H1 (cell line): ENCODE data around the gene NRSN1. TPM values are rescaled to one million over a fixed set of nuclear protein-coding genes. Genes with fewer than 3 reads are reported as not detected.

ENCODE experiments used
- CTCF ChIA-PET: fragments of 300-600 bp; sonication (Branson Sonifier 250); formaldehyde crosslinking; loops from one replicate; lab custom pipeline; 2021; ENCODE audit not compliant: partially characterized antibody; lab: Charles Lee
- POLR2A ChIA-PET: fragments of 300-600 bp; sonication (Branson Sonifier 250); formaldehyde crosslinking; loops from one replicate; lab custom pipeline; 2021; ENCODE audit warnings: inconsistent platforms; ENCODE audit not compliant: partially characterized antibody; lab: Charles Lee
- DNase-seq, 2 experiments: peaks; one replicate each; pipeline versions ENCODE4 v3.0.0 to v3.0.0-alpha.2; 2010 to 2022; ENCODE audit warnings: low spot score in 2 of 2, low read depth in 1 of 2, mixed read lengths in 1 of 2
- FAIRE-seq: peaks from 2 replicates; lab custom pipeline; 2011; peaks lifted over from hg19 to GRCh38; lab: Jason Lieb, UNC
- H2AFZ ChIP-seq: 2 replicates; pipeline ENCODE4 v1.8.1; 2012; ENCODE audit warnings: low read length, inconsistent platforms
- H2AK5ac ChIP-seq: 2 replicates; pipeline ENCODE4 v1.6.1; 2013; ENCODE audit warnings: low read depth, low read length
- H2BK120ac ChIP-seq: replicated peaks from 2 replicates; pipeline ENCODE3; 2013; ENCODE audit warnings: low read depth, low read length, inconsistent platforms
- H2BK12ac ChIP-seq: 2 replicates; pipeline ENCODE4 v1.6.1; 2013; ENCODE audit warnings: low read depth, low read length
- H2BK15ac ChIP-seq: 2 replicates; pipeline ENCODE4 v1.6.1; 2013; ENCODE audit warnings: low read length
- H2BK20ac ChIP-seq: 2 replicates; pipeline ENCODE4 v1.6.1; 2013; ENCODE audit warnings: low read length
- H2BK5ac ChIP-seq: 2 replicates; pipeline ENCODE4 v1.6.1; 2013; ENCODE audit warnings: low read depth, low read length
- H3K14ac ChIP-seq: 2 replicates; pipeline ENCODE4 v1.6.1; 2013; ENCODE audit warnings: inconsistent platforms; ENCODE audit not compliant: insufficient read length
- H3K18ac ChIP-seq: 2 replicates; pipeline ENCODE4 v1.6.1; 2013; ENCODE audit warnings: low read length; ENCODE audit errors: extremely low read depth
- H3K23ac ChIP-seq: 2 replicates; pipeline ENCODE4 v1.6.1; 2013; ENCODE audit warnings: inconsistent platforms; ENCODE audit not compliant: insufficient read length
- H3K23me2 ChIP-seq: 2 replicates; pipeline ENCODE4 v1.6.1; 2013; ENCODE audit warnings: low read depth, low read length
- H3K27ac ChIP-seq: 2 replicates; pipeline ENCODE4 v1.6.1; 2011; ENCODE audit warnings: low read depth, low read length, inconsistent platforms
- H3K27me3 ChIP-seq, 4 experiments: replicated peaks in 1 of 4; 1 replicate in 1 of 4; 2 replicates in 3 of 4; pipeline versions ENCODE4 v1.6.1 to v1.8.1; 2011 to 2013; ENCODE audit warnings: low read length in 3 of 4, mild to moderate bottlenecking in 3 of 4, inconsistent platforms in 2 of 4, mixed read lengths in 2 of 4, moderate library complexity in 1 of 4; ENCODE audit not compliant: control insufficient read depth in 3 of 4, insufficient read depth in 3 of 4; ENCODE audit errors: extremely low read depth in 1 of 4
- H3K36me3 ChIP-seq, 4 experiments: 2 replicates each; pipeline versions ENCODE4 v1.6.1 to v1.8.1; 2011 to 2013; ENCODE audit warnings: mild to moderate bottlenecking in 4 of 4, low read length in 3 of 4, moderate library complexity in 2 of 4, control low read depth in 1 of 4, inconsistent platforms in 1 of 4; ENCODE audit not compliant: insufficient read depth in 4 of 4, control insufficient read depth in 2 of 4
- H3K4ac ChIP-seq: replicated peaks from 2 replicates; pipeline ENCODE3; 2013; ENCODE audit warnings: low read length, low read depth, mixed read lengths, inconsistent platforms; ENCODE audit not compliant: insufficient read length
- H3K4me1 ChIP-seq, 4 experiments: replicated peaks in 1 of 4; 1 replicate in 1 of 4; 2 replicates in 3 of 4; pipeline versions ENCODE4 v1.6.1 to v1.8.1; 2011 to 2013; ENCODE audit warnings: low read length in 3 of 4, inconsistent platforms in 2 of 4, mixed read lengths in 1 of 4; ENCODE audit not compliant: insufficient read depth in 4 of 4, control insufficient read depth in 3 of 4
- H3K4me2 ChIP-seq, 2 experiments: 2 replicates each; pipeline versions ENCODE4 v1.6.1 to v1.8.1; 2011 to 2013; ENCODE audit warnings: low read depth in 2 of 2, low read length in 2 of 2, control low read depth in 1 of 2, inconsistent platforms in 1 of 2, mild to moderate bottlenecking in 1 of 2; ENCODE audit not compliant: insufficient read depth in 1 of 2
- H3K4me3 ChIP-seq, 4 experiments: fragments of 200-600, 300-600 bp in 1 of 4; sonication (generic), shearing (Covaris generic), sonication (Bioruptor Twin) in 1 of 4; 2 replicates each; pipeline versions ENCODE4 v1.5.1 to v1.8.1; 2011 to 2016; ENCODE audit warnings: low read length in 4 of 4, low read depth in 3 of 4, control low read depth in 2 of 4, inconsistent platforms in 2 of 4, mild to moderate bottlenecking in 2 of 4, mixed read lengths in 1 of 4, moderate library complexity in 1 of 4; ENCODE audit not compliant: insufficient read depth in 2 of 4; ENCODE audit errors: extremely low read depth in 1 of 4
- H3K56ac ChIP-seq: replicated peaks from 2 replicates; pipeline ENCODE3; 2013; ENCODE audit warnings: low read depth, mild to moderate bottlenecking, mixed read lengths, low read length, inconsistent platforms; ENCODE audit not compliant: insufficient read length
- H3K79me1 ChIP-seq: 2 replicates; pipeline ENCODE4 v1.6.1; 2013; ENCODE audit warnings: low read depth, low read length, control low read depth
- H3K79me2 ChIP-seq, 2 experiments: 2 replicates each; pipeline versions ENCODE4 v1.6.1 to v1.8.1; 2012 to 2013; ENCODE audit warnings: low read length in 2 of 2, mild to moderate bottlenecking in 2 of 2, inconsistent platforms in 1 of 2; ENCODE audit not compliant: insufficient read depth in 2 of 2, control insufficient read depth in 1 of 2
- H3K9ac ChIP-seq, 4 experiments: replicated peaks in 1 of 4; 1 replicate in 1 of 4; 2 replicates in 3 of 4; pipeline versions ENCODE4 v1.6.1 to v1.8.1; 2011 to 2013; ENCODE audit warnings: low read depth in 3 of 4, low read length in 3 of 4, control low read depth in 2 of 4, mild to moderate bottlenecking in 2 of 4, moderate library complexity in 2 of 4, inconsistent platforms in 1 of 4; ENCODE audit errors: extremely low read depth in 1 of 4
- H3K9me3 ChIP-seq, 2 experiments: 2 replicates each; pipeline versions ENCODE4 v1.6.1 to v1.8.1; 2012 to 2013; ENCODE audit warnings: mild to moderate bottlenecking in 2 of 2, moderate library complexity in 2 of 2, control low read depth in 1 of 2, inconsistent platforms in 1 of 2, low read depth in 1 of 2, low read length in 1 of 2, mixed read lengths in 1 of 2; ENCODE audit not compliant: insufficient read depth in 2 of 2
- H4K20me1 ChIP-seq, 2 experiments: replicated peaks in 1 of 2; 2 replicates each; pipeline versions ENCODE3 to v1.8.1; 2011 to 2013; ENCODE audit warnings: inconsistent platforms in 2 of 2, low read length in 2 of 2, mild to moderate bottlenecking in 1 of 2; ENCODE audit not compliant: insufficient read depth in 2 of 2, control insufficient read depth in 1 of 2
- H4K5ac ChIP-seq: 2 replicates; pipeline ENCODE4 v1.6.1; 2013; ENCODE audit warnings: low read length, low read depth, mixed read lengths, inconsistent platforms; ENCODE audit not compliant: insufficient read length
- H4K8ac ChIP-seq: 2 replicates; pipeline ENCODE4 v1.8.0; 2013; ENCODE audit warnings: mild to moderate bottlenecking, moderate library complexity, low read length, inconsistent platforms; ENCODE audit not compliant: insufficient read depth; ENCODE audit errors: extremely low read depth
- H4K91ac ChIP-seq: replicated peaks from 2 replicates; pipeline ENCODE3; 2013; ENCODE audit warnings: low read length, mixed read lengths, inconsistent platforms; ENCODE audit not compliant: insufficient read length
- BCL11A ChIP-seq, 2 experiments: IDR thresholded peaks; one replicate each; pipeline ENCODE4 v1.6.1; 2011; ENCODE audit warnings: low read depth in 2 of 2, low read length in 2 of 2, mild to moderate bottlenecking in 2 of 2
- BRCA1 ChIP-seq: IDR thresholded peaks from 2 replicates; pipeline ENCODE4 v1.6.1; 2012; ENCODE audit warnings: low read depth, low read length, improper control_type of control experiment
- CHD1 ChIP-seq: IDR thresholded peaks from 2 replicates; pipeline ENCODE4 v1.6.1; 2012; ENCODE audit warnings: low read depth, low read length, improper control_type of control experiment
- GABPA ChIP-seq: IDR thresholded peaks from 2 replicates; pipeline ENCODE4 v1.6.1; 2011; ENCODE audit warnings: mild to moderate bottlenecking, low read length, moderate library complexity, borderline replicate concordance; ENCODE audit not compliant: insufficient read depth
- POLR2A ChIP-seq, 2 experiments: IDR thresholded peaks; 1 replicate in 1 of 2; 2 replicates in 1 of 2; pipeline ENCODE4 v1.6.1; 2011; ENCODE audit warnings: low read depth in 2 of 2, low read length in 2 of 2, mild to moderate bottlenecking in 2 of 2; ENCODE audit errors: control extremely low read depth in 1 of 2
- SAP30 ChIP-seq: fragments of 300-600 bp; sonication (generic); IDR thresholded peaks from 2 replicates; pipeline ENCODE4 v1.7.1; 2012; ENCODE audit warnings: low read length, moderate library complexity, mild to moderate bottlenecking, inconsistent platforms; ENCODE audit not compliant: insufficient read depth, insufficient replicate concordance
- SP2 ChIP-seq: IDR thresholded peaks from 2 replicates; pipeline ENCODE4 v1.6.1; 2012; ENCODE audit warnings: mild to moderate bottlenecking, low read length, inconsistent platforms
- TAF1 ChIP-seq: IDR thresholded peaks from 2 replicates; pipeline ENCODE4 v1.6.1; 2011; ENCODE audit warnings: mild to moderate bottlenecking, low read depth, low read length
- TAF7 ChIP-seq: optimal IDR thresholded peaks from 2 replicates; pipeline ENCODE3; 2011; ENCODE audit warnings: low read depth, mild to moderate bottlenecking, inconsistent platforms, low read length, moderate library complexity, borderline replicate concordance
- WGBS, 2 experiments: shearing (Covaris generic) in 1 of 2; methylation state at CpG; one replicate each; pipeline versions ENCODE4 v1.1.6 to v1.1.7; 2013 to 2015; ENCODE audit warnings: low lambda C conversion rate in 2 of 2, mixed read lengths in 2 of 2, inconsistent platforms in 1 of 2, low coverage in 1 of 2, missing lambda C conversion rate in 1 of 2; ENCODE audit not compliant: insufficient replicate concordance in 2 of 2, insufficient coverage in 1 of 2, insufficient read length in 1 of 2; ENCODE audit errors: extremely low coverage in 1 of 2, missing lambda C conversion rate in 1 of 2; 5-methylcytosine and 5-hydroxymethylcytosine counted together
- polyA plus RNA-seq, 7 experiments: library from polyadenylated mRNA; depleted of rRNA in 3 of 7; stranded (reverse) in 5 of 7; unstranded in 2 of 7; fragments of >200 nt in 5 of 7; fragments of 200-250 nt in 2 of 7; gene quantifications; 1 replicate in 5 of 7; 2 replicates in 1 of 7; 4 replicates in 1 of 7; pipeline versions ENCODE4 v1.2.1 to v1.2.3, GENCODE V29; 2011 to 2013; ENCODE audit warnings: missing spikeins in 2 of 7, mixed read lengths in 2 of 7
- total RNA-seq: library from RNA; stranded (reverse); fragmentation: NEBNext Ultra II Directional; extraction: Animal tissue kit (Norgen Biotek cat#: 25700); gene quantifications from 2 replicates; pipeline ENCODE4 v1.2.1, GENCODE V29; 2021
- TF ChIP-seq, protein P1 (sequence below): IDR thresholded peaks from 2 replicates; pipeline ENCODE4 v1.6.1; 2011; ENCODE audit warnings: low read length, improper control_type of control experiment

The NRSN1 gene
- total and polyA plus RNA-seq, 2 of the 8 experiments (the other 6 are each of a cell fraction or from before 2014, with no cell fraction given): 0.15 to 0.78 TPM

DNA sequence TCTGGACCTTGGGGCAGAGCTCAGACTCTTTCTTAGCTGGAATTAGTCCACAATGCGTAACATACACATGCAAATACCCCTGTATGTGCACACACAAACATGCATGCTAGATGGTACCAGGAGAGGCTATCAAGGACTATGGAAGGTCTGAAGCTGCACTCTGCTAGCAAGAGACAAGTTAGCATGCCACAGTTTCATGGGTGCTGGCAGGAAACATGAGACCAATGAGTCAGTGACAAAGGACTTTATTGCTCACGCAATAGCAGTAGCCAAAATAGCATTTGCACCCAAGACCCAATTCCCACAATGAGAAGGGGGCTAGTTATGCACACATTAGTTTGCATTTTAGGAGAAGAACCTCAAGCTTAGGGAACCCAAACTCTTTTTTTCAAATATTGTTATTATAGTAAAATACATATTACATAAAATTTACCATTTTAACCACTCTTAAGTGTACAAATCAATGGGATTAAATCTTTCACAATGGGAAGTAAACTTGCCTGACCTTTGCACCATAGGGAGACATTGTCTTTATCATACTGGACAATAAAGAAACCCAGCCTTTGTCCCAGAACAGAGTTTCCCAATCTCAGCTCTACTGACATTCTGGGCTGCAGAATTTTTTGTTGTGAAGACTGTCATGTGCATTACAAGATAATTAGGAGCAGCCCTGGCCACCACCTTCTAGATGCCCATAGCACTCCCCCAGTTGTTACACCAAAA is 69.1 kb downstream of the NRSN1 start:
- H3K14ac ChIP-seq: no peak overlapping the region
- H3K79me2 ChIP-seq: no peaks in the 10 kb centered on the region
- no peaks in the 10 kb centered on the region for H3K23me2 ChIP-seq
- no peak overlapping the region for H4K8ac ChIP-seq
- no peak overlapping the region for H3K27ac ChIP-seq
- H2BK20ac ChIP-seq: no peak overlapping the region
- no peak overlapping the region for H2AFZ ChIP-seq
- no peak overlapping the region for H3K4ac ChIP-seq
- 83% methylated on average over 2 of the region's 2 CpGs; no CpG with 5 or more reads in 1 of the 2 experiments for WGBS, 2 experiments
- no peak overlapping the region for H3K23ac ChIP-seq
- no peaks in the 10 kb centered on the region for H3K4me1 ChIP-seq
- H2AK5ac ChIP-seq: no peak overlapping the region
- no peak for FAIRE-seq
- H3K79me1 ChIP-seq: no peaks in the 10 kb centered on the region
- H3K56ac ChIP-seq: no peak overlapping the region
- POLR2A ChIA-PET: no interaction called here
- H2BK15ac ChIP-seq: no peak overlapping the region
- H2BK120ac ChIP-seq: no peak overlapping the region
- DNase-seq: no peak
- no peaks in the 10 kb centered on the region for H4K20me1 ChIP-seq
- H3K9ac ChIP-seq: no peak overlapping the region
- no peak overlapping the region for H3K4me2 ChIP-seq
- H3K18ac ChIP-seq: no peak overlapping the region
- H3K4me3 ChIP-seq: no peak overlapping the region
- CTCF ChIA-PET: interaction anchor here (0.6 to 1.9 kb wide), 4 partner anchors 10 to 62 kb away, joined by 3 to 10 read pairs (median 5); no protein-coding TSS in a partner anchor
- H2BK12ac ChIP-seq: no peak overlapping the region
- H4K91ac ChIP-seq: no peak overlapping the region
- H3K36me3 ChIP-seq: no peaks in the 10 kb centered on the region
- peaks cover 0 to 1% (median 0%) of the 10 kb centered on the region in 4 experiments; a peak in 1 of 7 replicates for H3K27me3 ChIP-seq
- no peak overlapping the region for H2BK5ac ChIP-seq
- no peak overlapping the region for H4K5ac ChIP-seq
- no peaks in the 10 kb centered on the region for H3K9me3 ChIP-seq
- no peak for TF ChIP-seq SAP30
- TF ChIP-seq TAF1: no peak
- no peak for TF ChIP-seq GABPA
- no peak for TF ChIP-seq BRCA1
- TF ChIP-seq BCL11A (IDR thresholded peaks at IDR 0.05; ENCODE audit: low read depth in 2 of 2, low read length in 2 of 2): no peak
- no peak for TF ChIP-seq TAF7
- no peak for TF ChIP-seq SP2
- TF ChIP-seq CHD1: no peak
- TF ChIP-seq, protein P1, sequence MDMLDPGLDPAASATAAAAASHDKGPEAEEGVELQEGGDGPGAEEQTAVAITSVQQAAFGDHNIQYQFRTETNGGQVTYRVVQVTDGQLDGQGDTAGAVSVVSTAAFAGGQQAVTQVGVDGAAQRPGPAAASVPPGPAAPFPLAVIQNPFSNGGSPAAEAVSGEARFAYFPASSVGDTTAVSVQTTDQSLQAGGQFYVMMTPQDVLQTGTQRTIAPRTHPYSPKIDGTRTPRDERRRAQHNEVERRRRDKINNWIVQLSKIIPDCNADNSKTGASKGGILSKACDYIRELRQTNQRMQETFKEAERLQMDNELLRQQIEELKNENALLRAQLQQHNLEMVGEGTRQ: no peak
- no peak for TF ChIP-seq POLR2A (IDR thresholded peaks at IDR 0.05; ENCODE audit: control extremely low read depth in 1 of 2, low read depth in 2 of 2, low read length in 2 of 2)
